Loucy (cell line): Measurements from ENCODE around the gene FARS2.

Experiments
- EZH2phosphoT487 ChIP-seq: fragments of 200-600 bp; IDR thresholded peaks from 2 replicates; pipeline ENCODE4 v1.6.1; 2018; ENCODE audit warnings: antibody characterized with exemption, mild to moderate bottlenecking, moderate library complexity, borderline replicate concordance
- TF ChIP-seq, protein P1 (sequence below): fragments of 200-600 bp; sonication (generic); conservative IDR thresholded peaks from 2 replicates; pipeline ENCODE4 v1.5.1; 2014; ENCODE audit warnings: mild to moderate bottlenecking, antibody characterized with exemption, low read length

DNA sequence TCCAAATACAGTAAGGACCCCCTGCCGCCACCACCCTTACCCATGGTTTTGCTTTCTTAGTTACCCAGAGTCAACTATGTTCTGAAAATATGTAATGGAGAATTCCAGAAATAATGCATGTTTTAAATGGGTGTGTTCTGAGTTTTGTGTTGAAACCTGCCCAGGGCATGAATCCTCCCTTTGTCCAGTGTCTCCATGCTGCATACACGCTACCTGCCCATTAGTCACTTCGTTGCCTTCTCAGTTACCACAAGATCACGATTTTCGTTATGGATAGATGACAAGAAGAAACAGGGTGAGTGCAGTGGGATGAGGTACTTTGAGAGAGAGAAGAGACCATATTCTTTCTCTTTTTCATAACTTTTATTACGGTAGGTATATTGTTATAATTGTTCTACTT is 10.6 kb downstream of the FARS2 start:
- TF ChIP-seq, protein P1, sequence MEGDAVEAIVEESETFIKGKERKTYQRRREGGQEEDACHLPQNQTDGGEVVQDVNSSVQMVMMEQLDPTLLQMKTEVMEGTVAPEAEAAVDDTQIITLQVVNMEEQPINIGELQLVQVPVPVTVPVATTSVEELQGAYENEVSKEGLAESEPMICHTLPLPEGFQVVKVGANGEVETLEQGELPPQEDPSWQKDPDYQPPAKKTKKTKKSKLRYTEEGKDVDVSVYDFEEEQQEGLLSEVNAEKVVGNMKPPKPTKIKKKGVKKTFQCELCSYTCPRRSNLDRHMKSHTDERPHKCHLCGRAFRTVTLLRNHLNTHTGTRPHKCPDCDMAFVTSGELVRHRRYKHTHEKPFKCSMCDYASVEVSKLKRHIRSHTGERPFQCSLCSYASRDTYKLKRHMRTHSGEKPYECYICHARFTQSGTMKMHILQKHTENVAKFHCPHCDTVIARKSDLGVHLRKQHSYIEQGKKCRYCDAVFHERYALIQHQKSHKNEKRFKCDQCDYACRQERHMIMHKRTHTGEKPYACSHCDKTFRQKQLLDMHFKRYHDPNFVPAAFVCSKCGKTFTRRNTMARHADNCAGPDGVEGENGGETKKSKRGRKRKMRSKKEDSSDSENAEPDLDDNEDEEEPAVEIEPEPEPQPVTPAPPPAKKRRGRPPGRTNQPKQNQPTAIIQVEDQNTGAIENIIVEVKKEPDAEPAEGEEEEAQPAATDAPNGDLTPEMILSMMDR = no peak
- TF ChIP-seq EZH2phosphoT487 = no peak
